Right cardiac atrium (tissue), 5 donors: Measurements from ENCODE around the gene ATG3. TPM values are rescaled to one million over a fixed set of nuclear protein-coding genes. Genes with fewer than 3 reads are reported as not detected.

Experiments used
- ATAC-seq, 2 donors: fragments of 200-7000 bp; cut with Tn5 transposase; one replicate each; pipeline versions ENCODE4 v1.8.0 to v1.9.1; 2020; ENCODE audit warnings: moderate library complexity in 2 of 2, mild to moderate bottlenecking in 1 of 2
- DNase-seq, 3 donors: peaks; one replicate each; pipeline ENCODE4 v3.0.0-alpha.2; 2020
- H3K27ac ChIP-seq: one replicate; pipeline ENCODE4 v1.5.1; 2013; ENCODE audit warnings: mild to moderate bottlenecking, low read length, control low read depth, moderate library complexity
- H3K27me3 ChIP-seq: one replicate; pipeline ENCODE4 v1.6.1; 2013; ENCODE audit not compliant: control insufficient read depth, insufficient read depth
- H3K4me1 ChIP-seq: one replicate; pipeline ENCODE4 v1.6.1; 2013; ENCODE audit warnings: low read length; ENCODE audit not compliant: control insufficient read depth, insufficient read depth
- H3K4me3 ChIP-seq: one replicate; pipeline ENCODE4 v1.5.1; 2013; ENCODE audit warnings: low read length, control low read depth
- H3K9me3 ChIP-seq: one replicate; pipeline ENCODE4 v1.6.1; 2013; ENCODE audit warnings: low read length; ENCODE audit not compliant: control insufficient read depth
- WGBS: extraction: QIAGEN DNeasy Blood & Tissue Kit; methylation state at CpG from one replicate; pipeline ENCODE4 v1.1.7; 2013; 5-methylcytosine and 5-hydroxymethylcytosine counted together
- intact Hi-C, 4 donors: fragments of 100-400 bp; cut with DNase I; formaldehyde crosslinking; loops; one replicate each; pipeline versions ENCODE4 v1.11.0 to v1.14.0; 2022 to 2023
- long read RNA-seq, 4 donors: library from polyadenylated mRNA; unstranded; transcript quantifications; one replicate each; pipeline ENCODE4 v2.0.0, GENCODE V29; 2020 to 2021
- polyA plus RNA-seq: library from polyadenylated mRNA; stranded (reverse); fragments of 200-250 nt; gene quantifications from one replicate; pipeline ENCODE4 v1.2.3, GENCODE V29; 2013
- total RNA-seq, 4 donors: library from RNA; stranded (reverse); fragmentation: NEBNext Ultra II Directional; extraction: Animal tissue kit (Norgen Biotek cat#: 25700); gene quantifications; one replicate each; pipeline ENCODE4 v1.2.1, GENCODE V29; 2021
- donor health status: healthy with polysubstance abuse.
- donor health status: DM: no; HTN: yes; CAD: no.
- donor health status: DM: no; HTN: no; CAD: no.
- donor health status: DM: no; HTN: yes; CAD: no; lungs with severe emphysema.
- donor health status: DM: yes; HTN: yes; CAD: no.

The ATG3 gene
- total RNA-seq = 10 to 100 TPM; 40.0 to 45.0 (median 42.6) TPM
- 36.5 TPM for polyA plus RNA-seq
- long read RNA-seq, donor 1, transcript ATG3-201 (12 exons, 1,570 nt) = major isoform, 71 of 73 reads
- long read RNA-seq, donor 1, partial matches to known transcripts = 0 of 73 reads
- long read RNA-seq, donor 1, other reads (novel, unspliced or antisense) = 0 of 73 reads
- long read RNA-seq, donor 2, transcript ATG3-201 (12 exons, 1,570 nt) = major isoform, 31 of 36 reads
- long read RNA-seq, donor 2, partial matches to known transcripts = 0 of 36 reads
- long read RNA-seq, donor 2, other reads (novel, unspliced or antisense) = 2 of 36 reads
- long read RNA-seq, donor 3, transcript ATG3-201 (12 exons, 1,570 nt) = major isoform, 157 of 167 reads
- long read RNA-seq, donor 3, partial matches to known transcripts = 1 of 167 reads
- long read RNA-seq, donor 3, other reads (novel, unspliced or antisense) = 5 of 167 reads
- long read RNA-seq, donor 4, transcript ATG3-201 (12 exons, 1,570 nt) = major isoform, 34 of 40 reads
- long read RNA-seq, donor 4, partial matches to known transcripts = 0 of 40 reads
- long read RNA-seq, donor 4, other reads (novel, unspliced or antisense) = 3 of 40 reads

DNA sequence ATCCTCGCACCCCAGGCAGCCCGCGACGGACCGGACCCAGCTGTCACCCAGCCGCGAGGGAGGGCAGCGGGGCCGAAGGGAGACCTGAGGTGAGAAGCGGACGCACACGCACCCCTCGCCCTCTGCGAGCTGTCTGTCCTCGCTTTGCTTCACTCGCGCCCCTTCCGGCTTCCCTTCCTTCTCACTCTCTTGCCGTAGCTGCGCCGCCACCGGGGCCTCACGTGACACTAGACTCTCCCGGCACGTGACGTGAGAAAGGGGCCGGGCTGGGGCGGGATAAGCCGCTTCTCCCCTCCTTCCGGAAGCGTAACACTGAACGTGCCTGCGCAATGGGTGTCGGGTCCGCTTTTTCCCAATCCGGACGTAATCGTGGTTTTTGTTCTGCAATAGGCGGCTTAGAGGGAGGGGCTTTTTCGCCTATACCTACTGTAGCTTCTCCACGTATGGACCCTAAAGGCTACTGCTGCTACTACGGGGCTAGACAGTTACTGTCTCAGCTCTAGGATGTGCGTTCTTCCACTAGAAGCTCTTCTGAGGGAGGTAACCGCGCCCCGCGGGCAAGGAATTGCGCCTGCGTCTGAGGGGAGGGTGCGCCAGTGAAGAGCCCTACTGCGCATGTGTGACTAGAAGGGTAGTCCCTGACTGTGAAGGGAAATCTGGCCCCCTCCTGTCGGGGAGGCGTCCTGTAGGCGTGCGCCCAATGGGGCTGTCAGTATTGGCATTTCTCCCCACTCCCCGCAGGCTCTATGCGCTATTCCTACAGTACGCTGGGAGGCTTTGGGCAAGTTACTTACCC lies at the start of gene ATG3, which contains the start of gene SLC35A5:
Gene ATG3, minus strand, starts transcription at position 229 of the 796 bp plus-strand sequence. CDS start 434 bp downstream, outside the sequence.
Gene SLC35A5, plus strand, starts transcription at position 312 of the 796 bp plus-strand sequence. CDS start 1,359 bp downstream, outside the sequence.
- H3K27ac ChIP-seq = peak within 1 kb of the TSS; percentile 96
- under 1% methylated on average over 58 of the region's 58 CpGs for WGBS
- peak; percentile 98 for ATAC-seq
- H3K4me1 ChIP-seq = no peaks in the 10 kb centered on the region
- intact Hi-C loops = no loop called here
- H3K4me3 ChIP-seq = peak within 1 kb of the TSS; percentile 83
- H3K9me3 ChIP-seq = no peaks in the 10 kb centered on the region
- peak; percentile 99 to 100 (median 99) for DNase-seq
- no peaks in the 10 kb centered on the region for H3K27me3 ChIP-seq

DNA sequence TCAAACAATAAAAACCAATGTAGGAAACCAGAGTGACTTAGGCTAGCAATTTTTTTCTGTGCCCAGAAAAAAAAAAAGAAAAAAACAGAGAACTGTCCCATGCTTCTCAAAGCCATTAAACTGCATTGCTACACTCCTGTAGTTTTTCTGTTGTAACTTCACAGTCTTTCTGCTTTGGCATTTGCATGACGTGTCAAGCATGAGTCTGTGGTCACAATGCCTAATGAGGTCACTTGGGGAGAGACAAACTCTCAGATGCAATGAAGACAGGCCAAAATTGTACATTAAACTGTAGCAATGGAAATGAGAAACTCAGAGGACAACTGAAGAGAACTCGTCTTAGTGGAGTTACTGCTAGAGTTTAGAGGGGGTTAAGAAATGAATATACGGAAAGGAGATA lies 48.4 kb upstream of the ATG3 start:
- 68% methylated on average over 3 of the region's 3 CpGs for WGBS
- DNase-seq (no peak), ATAC-seq (no peak)

DNA sequence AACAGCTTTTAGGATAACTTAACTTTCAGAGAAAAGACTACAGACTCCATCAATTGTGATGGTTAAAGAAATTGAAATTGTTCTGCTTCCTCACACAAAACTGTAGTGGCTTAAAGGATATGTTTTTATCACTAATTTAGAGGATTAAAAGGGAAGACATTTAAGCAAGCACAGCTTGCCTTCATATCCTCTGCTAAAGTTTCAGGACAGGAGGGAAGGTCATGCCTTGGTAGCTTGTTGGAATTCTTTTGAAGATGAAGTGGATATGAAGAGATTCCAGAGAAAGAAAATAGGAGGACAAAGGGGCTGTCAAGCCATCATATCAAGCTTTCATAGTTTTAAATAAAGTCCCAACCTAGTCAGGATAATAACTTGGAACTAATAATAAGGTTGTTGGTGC lies 46.1 kb upstream of the ATG3 start:
- DNase-seq (no peak), ATAC-seq (no peak)
- no peaks in the 10 kb centered on the region for H3K9me3 ChIP-seq
- intact Hi-C loops = no loop called here
- H3K27me3 ChIP-seq = no peaks in the 10 kb centered on the region
- H3K27ac ChIP-seq = no peak overlapping the region
- peaks cover 1% of the 10 kb centered on the region for H3K4me1 ChIP-seq
- H3K4me3 ChIP-seq = no peak overlapping the region

More for the DNA sequence above, 48.4 kb upstream of the ATG3 start:
- no peak overlapping the region for H3K27ac ChIP-seq
- H3K27me3 ChIP-seq = no peaks in the 10 kb centered on the region
- no peak overlapping the region for H3K4me3 ChIP-seq
- H3K9me3 ChIP-seq = no peaks in the 10 kb centered on the region
- intact Hi-C loops = no loop called here
- no peaks in the 10 kb centered on the region for H3K4me1 ChIP-seq

DNA sequence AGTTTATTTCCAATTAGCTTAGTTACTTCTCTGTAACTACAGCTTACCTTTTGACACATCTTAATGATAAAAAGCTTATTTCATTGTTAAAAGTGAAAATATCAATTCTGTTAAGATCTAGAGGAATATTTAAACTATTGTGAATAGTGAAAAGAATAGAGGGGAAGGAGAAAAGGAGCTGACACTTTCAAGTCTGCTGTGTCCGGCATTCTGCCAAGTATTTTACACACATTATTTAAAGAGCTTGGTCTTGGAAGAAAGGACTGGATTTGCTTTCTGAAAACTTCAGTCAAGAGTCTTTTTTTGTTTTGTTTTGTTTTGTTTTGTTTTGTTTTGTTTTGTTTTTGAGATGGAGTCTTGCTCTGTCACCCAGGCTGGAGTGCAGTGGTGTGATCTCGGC lies 44.3 kb upstream of the ATG3 start:
- WGBS = 87% methylated on average over 2 of the region's 2 CpGs
- Histone ChIP-seq H3K27ac (no peak overlapping the region), H3K27me3 (no peaks in the 10 kb centered on the region), H3K9me3 (no peaks in the 10 kb centered on the region), H3K4me1 (peaks cover 1% of the 10 kb centered on the region), H3K4me3 (no peak overlapping the region)
- intact Hi-C loops = no loop called here
- DNase-seq = no peak
- ATAC-seq = no peak

DNA sequence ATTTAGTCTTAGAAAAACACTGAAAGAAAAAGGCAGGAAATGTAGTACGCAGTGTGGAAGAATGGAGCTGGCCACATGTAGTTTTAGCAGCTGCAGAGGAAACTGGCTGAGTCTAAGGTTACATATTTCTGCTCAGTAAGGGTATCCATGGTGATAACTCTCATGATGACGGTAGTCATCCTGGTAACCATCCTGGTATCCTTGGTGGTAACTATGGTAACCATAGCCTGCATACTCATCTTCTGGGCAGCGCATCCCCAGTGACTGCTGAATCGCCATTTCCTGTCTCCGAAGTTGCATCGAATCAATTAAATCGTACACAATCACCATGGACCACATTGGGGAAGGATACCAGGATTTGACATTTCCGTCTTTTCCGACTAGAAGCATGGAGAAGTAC lies 43.5 kb upstream of the ATG3 start:
- peaks cover 1% of the 10 kb centered on the region for H3K4me1 ChIP-seq
- 68% methylated on average over 9 of the region's 9 CpGs for WGBS
- ATAC-seq = peak; percentile 76 to 88
- DNase-seq = no peak
- intact Hi-C loops = no loop called here
- no peak overlapping the region for H3K27ac ChIP-seq
- no peaks in the 10 kb centered on the region for H3K9me3 ChIP-seq
- no peaks in the 10 kb centered on the region for H3K27me3 ChIP-seq
- no peak overlapping the region for H3K4me3 ChIP-seq

DNA sequence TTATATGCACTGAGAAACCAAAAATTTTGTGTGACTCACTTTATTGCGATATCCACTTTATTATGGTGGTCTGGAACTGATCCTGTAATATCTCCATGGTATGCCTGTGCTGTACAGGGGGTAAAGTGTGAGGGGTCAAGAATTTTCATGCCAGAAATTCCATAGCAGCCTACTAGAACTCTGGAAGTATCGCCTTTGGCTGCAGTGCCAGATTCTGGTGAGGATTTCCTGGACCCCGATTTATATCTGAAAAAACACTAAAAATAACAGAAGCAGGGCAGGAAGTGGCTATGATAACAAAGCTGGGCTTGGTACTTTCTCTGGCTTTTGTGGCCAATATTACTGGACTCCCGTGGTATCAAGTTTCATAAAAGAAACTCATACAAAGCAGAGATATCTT lies 42.8 kb upstream of the ATG3 start:
- WGBS = 11% methylated on average over 4 of the region's 4 CpGs
- DNase-seq = no peak

DNA sequence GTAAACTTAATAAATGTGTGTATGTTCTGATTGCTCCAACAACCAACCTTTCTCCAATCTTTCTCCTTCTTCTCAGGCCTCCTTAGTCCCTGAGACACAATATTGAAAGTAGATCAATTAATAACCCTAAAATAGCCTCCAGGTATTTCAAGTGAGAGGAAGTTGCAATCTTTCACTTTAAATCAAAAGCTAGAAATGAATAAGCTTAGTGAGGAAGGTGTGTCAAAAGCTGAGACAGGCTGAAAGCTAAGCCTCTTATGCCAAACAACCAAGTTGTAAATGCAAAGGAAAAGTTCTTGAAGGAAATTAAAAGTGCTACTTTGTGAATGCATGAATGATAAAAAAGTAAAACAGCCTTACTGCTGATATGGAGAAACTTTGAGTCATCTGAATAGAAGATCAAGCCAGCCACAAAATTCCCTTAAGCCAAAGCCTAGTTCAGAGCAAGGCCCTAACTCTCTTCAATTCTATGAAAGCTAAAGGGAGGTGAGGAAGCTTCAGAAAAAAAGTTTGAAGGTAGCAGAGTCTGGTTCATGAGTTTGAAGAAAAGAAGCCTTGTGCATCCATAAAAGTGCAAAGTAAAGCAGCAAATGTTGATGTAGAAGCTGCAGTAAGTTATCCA lies 40.6 kb upstream of the ATG3 start:
- H3K4me1 ChIP-seq = peaks cover 1% of the 10 kb centered on the region
- H3K27me3 ChIP-seq = no peaks in the 10 kb centered on the region
- intact Hi-C loops = no loop called here
- H3K27ac ChIP-seq = no peak overlapping the region
- no peak overlapping the region for H3K4me3 ChIP-seq
- ATAC-seq (no peak), DNase-seq (no peak)
- H3K9me3 ChIP-seq = no peaks in the 10 kb centered on the region

More for the DNA sequence above, 42.8 kb upstream of the ATG3 start:
- Histone ChIP-seq H3K27me3 (no peaks in the 10 kb centered on the region), H3K9me3 (no peaks in the 10 kb centered on the region), H3K27ac (no peak overlapping the region), H3K4me1 (peaks cover 1% of the 10 kb centered on the region), H3K4me3 (no peak overlapping the region)
- ATAC-seq = peak; percentile 66 to 88
- intact Hi-C loops = no loop called here

DNA sequence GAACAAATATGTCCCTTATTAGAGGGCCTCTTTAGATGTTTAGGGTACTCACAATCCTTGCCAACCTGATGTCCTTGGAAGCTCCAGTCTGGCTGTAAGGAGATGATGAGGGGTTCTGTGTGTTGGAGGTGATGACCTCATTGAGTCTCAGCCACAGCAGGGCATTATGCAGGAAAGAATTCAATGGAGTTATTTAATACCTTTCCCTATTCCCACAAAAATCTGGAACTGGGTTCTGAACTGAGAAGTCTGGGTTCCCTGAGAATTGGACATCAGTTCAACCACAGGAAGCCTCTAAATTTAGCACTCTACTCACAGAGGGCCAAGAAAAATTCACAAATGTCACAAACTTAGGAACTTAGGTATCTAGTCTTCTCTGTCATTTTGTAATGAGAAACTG lies 37.0 kb upstream of the ATG3 start:
- Histone ChIP-seq H3K4me3 (no peak overlapping the region), H3K4me1 (no peaks in the 10 kb centered on the region), H3K27me3 (no peaks in the 10 kb centered on the region), H3K27ac (no peak overlapping the region), H3K9me3 (no peaks in the 10 kb centered on the region)
- DNase-seq (no peak), ATAC-seq (no peak)
- intact Hi-C loops = no loop called here

DNA sequence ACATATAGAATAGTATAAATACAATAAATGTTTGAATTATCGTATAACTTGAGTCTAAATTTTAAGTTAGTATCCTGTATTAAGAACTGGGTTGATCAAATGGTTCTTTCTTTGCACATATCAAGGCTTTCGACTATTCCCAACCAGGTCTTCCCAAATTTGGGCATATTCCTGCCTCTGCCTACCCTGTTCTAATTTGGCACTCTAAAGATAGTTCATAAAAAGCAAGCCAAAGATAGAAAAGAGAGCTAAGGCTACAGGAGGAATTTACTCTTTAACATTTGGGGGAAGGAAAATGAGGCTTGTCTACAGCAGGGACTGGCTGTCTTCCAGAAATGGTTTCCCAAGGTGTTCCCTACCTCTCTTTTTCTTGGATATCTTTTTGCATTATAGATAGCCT lies 36.2 kb upstream of the ATG3 start:
- no peak overlapping the region for H3K27ac ChIP-seq
- DNase-seq = no peak
- H3K4me3 ChIP-seq = no peak overlapping the region

DNA sequence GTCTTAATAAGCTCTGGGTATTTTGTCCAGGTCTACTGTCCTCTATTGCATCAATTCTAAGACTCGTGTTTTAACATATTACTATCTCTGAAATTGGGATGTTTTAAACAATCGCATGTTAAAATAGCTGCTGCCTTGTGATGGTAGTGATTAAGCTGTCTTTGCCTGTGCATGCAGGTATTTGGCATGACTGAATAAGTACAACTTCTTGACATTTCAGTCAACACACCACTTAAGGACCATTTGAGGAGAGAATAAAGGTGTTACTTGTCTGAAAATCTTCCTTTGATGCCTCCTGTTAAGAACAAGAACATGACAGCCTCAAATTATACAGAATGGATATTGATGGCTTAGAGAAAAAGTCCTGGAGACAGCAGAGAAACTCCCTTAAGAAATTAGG lies 33.1 kb upstream of the ATG3 start:
- H3K4me1 ChIP-seq = no peaks in the 10 kb centered on the region
- H3K9me3 ChIP-seq = no peaks in the 10 kb centered on the region
- H3K27me3 ChIP-seq = no peaks in the 10 kb centered on the region
- no peak overlapping the region for H3K27ac ChIP-seq
- 84% methylated on average over 2 of the region's 2 CpGs for WGBS
- no peak for DNase-seq
- no peak for ATAC-seq
- intact Hi-C loops = no loop called here
- no peak overlapping the region for H3K4me3 ChIP-seq

More for the DNA sequence above, 36.2 kb upstream of the ATG3 start:
- no peak for ATAC-seq
- H3K4me1 ChIP-seq = no peaks in the 10 kb centered on the region
- H3K9me3 ChIP-seq = no peaks in the 10 kb centered on the region
- intact Hi-C loops = no loop called here
- WGBS = 95% methylated on average over 2 of the region's 2 CpGs
- no peaks in the 10 kb centered on the region for H3K27me3 ChIP-seq

DNA sequence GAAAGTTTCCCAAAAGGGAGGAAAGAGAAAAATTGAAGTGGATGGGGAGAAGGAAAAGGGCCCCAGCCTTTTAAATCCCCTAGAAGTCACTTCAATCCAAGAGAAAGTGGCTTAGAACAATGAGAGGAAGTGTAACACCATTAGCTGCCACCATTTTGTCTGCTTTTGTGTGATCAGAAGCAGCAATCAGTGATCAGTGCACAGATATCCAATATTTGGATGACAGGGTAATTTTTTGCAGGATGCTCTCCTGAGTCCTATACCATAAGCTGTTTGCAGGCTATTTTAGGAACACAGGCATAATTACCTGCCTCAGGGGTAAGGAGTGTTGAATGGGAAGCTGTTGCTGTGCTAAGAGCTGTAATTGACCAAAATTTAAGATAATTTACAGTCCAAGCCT lies 31.5 kb upstream of the ATG3 start:
- DNase-seq (no peak), ATAC-seq (no peak)
- Histone ChIP-seq H3K4me1 (no peaks in the 10 kb centered on the region), H3K9me3 (no peaks in the 10 kb centered on the region), H3K4me3 (no peak overlapping the region), H3K27me3 (no peaks in the 10 kb centered on the region), H3K27ac (no peak overlapping the region)
- intact Hi-C loops = no loop called here
